Mucosa of rectum (tissue), 2 donors: ENCODE data around the gene AMBRA1.
A peak's percentile ranks its signal among the peaks of the same experiment; 100 is the strongest.

Experiments
- H3K27ac ChIP-seq, 2 donors: one replicate each; pipeline ENCODE4 v1.7.0; 2013; ENCODE audit warnings: inconsistent platforms in 2 of 2, low read depth in 2 of 2, low read length in 2 of 2
- H3K27me3 ChIP-seq, 2 donors: one replicate each; pipeline ENCODE4 v1.7.0; 2013; ENCODE audit warnings: low read length in 2 of 2; ENCODE audit not compliant: control insufficient read depth in 2 of 2, insufficient read depth in 2 of 2
- H3K36me3 ChIP-seq, 2 donors: one replicate each; pipeline ENCODE4 v1.7.0; 2013; ENCODE audit warnings: low read length in 2 of 2; ENCODE audit not compliant: control insufficient read depth in 2 of 2, insufficient read depth in 2 of 2
- H3K4me1 ChIP-seq, 2 donors: one replicate each; pipeline ENCODE4 v1.7.0; 2013; ENCODE audit warnings: low read length in 2 of 2, mild to moderate bottlenecking in 1 of 2; ENCODE audit not compliant: control insufficient read depth in 2 of 2, insufficient read depth in 2 of 2
- H3K4me3 ChIP-seq, 2 donors: one replicate each; pipeline ENCODE4 v1.7.0; 2013; ENCODE audit warnings: low read length in 2 of 2
- H3K9ac ChIP-seq, 2 donors: one replicate each; pipeline ENCODE4 v1.7.0; 2013; ENCODE audit warnings: low read length in 2 of 2, low read depth in 1 of 2, mild to moderate bottlenecking in 1 of 2
- H3K9me3 ChIP-seq, 2 donors: one replicate each; pipeline ENCODE4 v1.7.0; 2013; ENCODE audit warnings: low read length in 2 of 2; ENCODE audit not compliant: control insufficient read depth in 2 of 2
- donor health status: healthy.
- donor health status: Normal muscosa, but diverticular disease.

Gene AMBRA1

GRCh38 chr11:46632502-46632901, 38.7 kb upstream of the AMBRA1 start:
- no peaks in the 10 kb centered on the region for H3K9me3 ChIP-seq
- no peaks in the 10 kb centered on the region for H3K4me1 ChIP-seq
- peaks cover 20 to 24% of the 10 kb centered on the region in 2 donors for H3K36me3 ChIP-seq
- no peak overlapping the region for H3K27ac ChIP-seq
- no peaks in the 10 kb centered on the region for H3K27me3 ChIP-seq
- no peak overlapping the region for H3K4me3 ChIP-seq
- no peak overlapping the region for H3K9ac ChIP-seq

DNA sequence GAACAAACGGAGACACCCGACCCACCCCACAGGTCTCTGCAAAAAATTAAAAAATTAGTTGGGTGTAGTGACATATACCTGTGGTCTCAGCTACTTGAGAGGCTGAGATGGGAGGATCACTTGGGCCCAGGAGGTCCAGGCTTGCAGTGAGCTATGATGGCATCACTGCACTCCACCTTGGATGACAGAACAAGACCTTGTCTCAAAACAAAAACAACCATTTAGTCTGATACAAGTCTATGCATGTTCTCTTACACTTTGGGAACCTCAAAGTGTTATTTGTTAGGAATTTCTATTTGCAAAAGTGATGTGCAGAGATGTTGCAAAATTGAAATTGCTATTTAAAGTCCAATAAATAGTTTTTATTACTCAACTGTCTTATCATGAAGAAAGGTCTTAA, 37.9 kb upstream of the AMBRA1 start:
- peaks cover 20 to 26% of the 10 kb centered on the region in 2 donors for H3K36me3 ChIP-seq
- no peak overlapping the region for H3K27ac ChIP-seq

GRCh38 chr11:46630237-46630636, 36.4 kb upstream of the AMBRA1 start:
- H3K27ac ChIP-seq: no peak overlapping the region
- H3K36me3 ChIP-seq: peaks cover 26 to 27% of the 10 kb centered on the region in 2 donors
- no peak overlapping the region for H3K4me3 ChIP-seq
- no peak overlapping the region for H3K9ac ChIP-seq
- no peaks in the 10 kb centered on the region for H3K4me1 ChIP-seq
- H3K27me3 ChIP-seq: no peaks in the 10 kb centered on the region
- H3K9me3 ChIP-seq: no peaks in the 10 kb centered on the region

More for the DNA sequence above, 37.9 kb upstream of the AMBRA1 start:
- Histone ChIP-seq H3K4me1 (no peaks in the 10 kb centered on the region), H3K9me3 (no peaks in the 10 kb centered on the region), H3K4me3 (no peak overlapping the region), H3K27me3 (no peaks in the 10 kb centered on the region), H3K9ac (no peak overlapping the region)

DNA sequence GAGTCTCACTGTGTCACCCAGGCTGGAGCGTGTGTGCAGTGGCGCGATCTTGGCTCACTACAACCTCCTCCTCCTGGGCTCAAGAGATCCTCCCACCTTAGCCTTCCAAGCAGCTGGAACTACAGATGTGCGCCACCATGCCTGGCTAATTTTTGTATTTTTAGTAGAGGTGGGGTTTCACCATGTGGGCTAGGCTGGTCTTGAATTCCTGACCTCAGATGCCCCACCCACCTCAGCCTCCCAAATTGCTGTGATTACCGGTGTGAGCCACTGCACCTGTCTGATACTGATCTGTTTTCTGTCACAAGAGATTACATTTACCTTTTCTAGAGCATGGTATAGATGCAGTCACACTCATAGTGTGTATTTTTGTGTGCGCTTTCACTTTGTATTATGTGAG, 35.1 kb upstream of the AMBRA1 start:
- Histone ChIP-seq H3K4me1 (no peaks in the 10 kb centered on the region), H3K36me3 (peaks cover 26 to 34% of the 10 kb centered on the region in 2 donors), H3K27me3 (no peaks in the 10 kb centered on the region), H3K9me3 (no peaks in the 10 kb centered on the region), H3K9ac (no peak overlapping the region), H3K27ac (no peak overlapping the region), H3K4me3 (no peak overlapping the region)

DNA sequence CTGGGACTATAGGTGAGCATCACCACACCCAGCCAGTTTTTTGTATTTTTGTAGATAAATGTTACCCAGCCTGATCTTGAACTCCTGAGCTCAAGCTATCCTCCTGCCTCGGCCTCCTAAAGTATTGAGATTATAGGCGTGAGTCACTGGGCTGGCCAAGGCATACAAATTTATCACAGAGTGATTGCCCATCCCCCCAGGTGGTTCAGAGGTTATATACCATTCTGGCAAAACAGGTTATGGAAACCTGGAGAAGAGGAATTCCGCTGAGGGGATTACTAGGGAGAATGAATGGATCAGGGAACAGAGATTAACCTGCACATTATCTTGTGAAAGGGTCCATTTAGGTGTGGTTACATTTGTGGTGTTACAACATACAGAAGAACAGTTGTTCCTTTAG, 31.6 kb upstream of the AMBRA1 start:
- Histone ChIP-seq H3K27me3 (no peaks in the 10 kb centered on the region), H3K4me1 (no peaks in the 10 kb centered on the region), H3K9me3 (no peaks in the 10 kb centered on the region), H3K4me3 (no peak overlapping the region), H3K27ac (no peak overlapping the region), H3K36me3 (peaks cover 16 to 23% of the 10 kb centered on the region in 2 donors), H3K9ac (no peak overlapping the region)

DNA sequence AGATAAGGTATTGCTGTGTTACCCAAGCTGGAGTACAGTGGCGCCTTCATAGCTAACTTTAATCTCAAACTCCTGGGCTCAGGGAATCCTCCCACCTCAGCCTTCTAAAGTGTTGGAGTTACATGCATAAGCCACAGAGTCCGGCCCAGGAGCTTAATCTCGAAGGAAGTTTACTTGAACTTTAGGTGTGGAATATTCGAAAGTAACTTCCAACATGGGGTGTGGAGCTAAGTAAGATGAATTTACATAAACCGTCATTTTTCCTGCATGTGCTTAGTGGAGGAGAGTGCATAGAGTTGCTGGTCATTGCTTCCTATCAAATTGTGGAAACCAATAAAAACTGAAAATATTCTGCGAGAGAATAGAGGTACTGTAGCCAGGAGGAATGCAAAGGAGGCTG, 25.0 kb upstream of the AMBRA1 start:
- Histone ChIP-seq H3K27ac (no peak overlapping the region), H3K36me3 (peaks cover 0 to 5% of the 10 kb centered on the region in 2 donors), H3K9ac (no peak overlapping the region), H3K9me3 (no peaks in the 10 kb centered on the region), H3K4me3 (peak overlapping the region; percentile 38 to 97), H3K4me1 (peaks cover 6 to 18% of the 10 kb centered on the region in 2 donors), H3K27me3 (no peaks in the 10 kb centered on the region)

DNA sequence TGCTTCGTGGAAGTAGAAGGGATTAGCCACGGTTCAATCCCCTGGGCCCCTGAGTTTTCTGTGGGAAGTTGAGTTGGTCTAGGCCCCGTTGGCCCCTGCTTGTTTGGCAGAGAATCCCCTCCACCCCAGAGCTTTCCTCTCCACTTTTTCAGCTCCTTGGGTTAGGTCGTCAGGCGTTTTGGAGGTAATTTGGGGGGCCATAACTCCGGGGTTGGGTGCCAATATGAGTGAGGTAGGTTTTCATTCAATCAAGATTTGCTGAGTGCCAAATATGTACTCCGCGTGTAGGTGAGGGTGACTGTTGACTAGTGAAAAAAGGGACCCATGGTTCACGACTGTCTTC, 24.1 kb upstream of the AMBRA1 start:
- peaks cover 6 to 18% of the 10 kb centered on the region in 2 donors for H3K4me1 ChIP-seq
- H3K9ac ChIP-seq: peak overlapping the region; percentile 96 to 99
- H3K27ac ChIP-seq: peak overlapping the region; percentile 97 to 98
- no peaks in the 10 kb centered on the region for H3K9me3 ChIP-seq
- H3K36me3 ChIP-seq: peaks cover 0 to 5% of the 10 kb centered on the region in 2 donors
- peak overlapping the region; percentile 92 to 97 for H3K4me3 ChIP-seq
- H3K27me3 ChIP-seq: no peaks in the 10 kb centered on the region

DNA sequence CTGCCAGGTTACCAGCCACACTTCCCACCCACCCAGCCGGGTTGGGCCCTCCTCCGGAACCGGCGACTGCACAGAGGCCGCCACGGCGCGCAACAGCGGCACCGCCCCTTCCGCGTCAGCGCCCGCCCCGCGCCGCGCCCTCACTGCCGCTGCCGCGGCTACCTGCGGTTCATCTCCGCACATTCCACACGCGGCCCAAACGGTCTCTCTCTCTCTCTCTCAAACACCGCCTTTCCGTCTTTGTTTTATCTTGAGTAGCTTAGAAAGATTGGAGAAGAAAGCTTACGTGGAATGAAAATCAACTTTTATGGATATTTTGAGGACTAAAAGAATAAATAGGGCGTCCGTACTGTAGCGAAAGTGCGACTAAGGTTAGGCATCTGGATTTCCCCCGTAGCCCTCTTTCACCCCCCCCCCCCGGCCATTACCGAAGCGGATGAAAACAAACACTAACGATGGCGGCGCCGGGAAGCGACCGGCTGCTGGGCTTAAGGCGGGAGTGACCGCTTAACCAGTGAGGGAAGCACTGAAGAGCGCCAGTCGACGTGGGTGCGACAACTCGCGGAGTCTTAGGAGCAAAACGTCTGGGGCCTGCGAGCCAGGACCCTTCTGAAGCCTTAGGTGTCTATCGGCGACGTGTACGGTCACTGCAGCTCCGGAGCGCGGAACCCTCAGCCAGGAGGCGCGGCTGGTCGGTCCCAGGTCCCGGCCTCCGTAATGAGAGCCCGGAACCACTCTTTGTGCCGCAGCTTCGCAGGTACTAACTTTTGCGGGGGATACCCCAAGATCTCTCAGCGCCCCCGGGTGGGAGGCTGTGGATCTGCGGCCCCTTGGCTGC, 23.5 kb upstream of the AMBRA1 start, which contains the start of the genes ATG13 and HARBI1:
Gene ATG13, plus strand, starts transcription at position 420 of the 838 bp plus-strand sequence. CDS start 26,739 bp downstream, outside the sequence.
Gene HARBI1, minus strand, starts transcription at position 94 of the 838 bp plus-strand sequence. CDS start 990 bp downstream, outside the sequence.
- Histone ChIP-seq H3K27ac (peak within 1 kb of the TSS; percentile 97 to 98), H3K27me3 (no peaks in the 10 kb centered on the region), H3K9me3 (no peaks in the 10 kb centered on the region), H3K4me1 (peaks cover 7 to 18% of the 10 kb centered on the region in 2 donors), H3K4me3 (peak within 1 kb of the TSS; percentile 92 to 97), H3K9ac (peak within 1 kb of the TSS; percentile 96 to 99), H3K36me3 (peaks cover 0 to 5% of the 10 kb centered on the region in 2 donors)

- Histone ChIP-seq H3K4me1 (peaks cover 11 to 18% of the 10 kb centered on the region in 2 donors), H3K4me3 (peak overlapping the region; percentile 92 to 97), H3K9ac (peak overlapping the region; percentile 96 to 99), H3K9me3 (no peaks in the 10 kb centered on the region), H3K27ac (peak overlapping the region; percentile 97 to 98), H3K36me3 (peaks cover 0 to 5% of the 10 kb centered on the region in 2 donors), H3K27me3 (no peaks in the 10 kb centered on the region)
Measured at GRCh38 chr11:46616551-46617133, 22.8 kb upstream of the AMBRA1 start.

GRCh38 chr11:46615756-46616155, 21.9 kb upstream of the AMBRA1 start:
- Histone ChIP-seq H3K4me3 (peak overlapping the region in 1 of 2 donors; percentile 97), H3K4me1 (peaks cover 11 to 18% of the 10 kb centered on the region in 2 donors), H3K36me3 (no peaks in the 10 kb centered on the region), H3K27ac (no peak overlapping the region), H3K9me3 (no peaks in the 10 kb centered on the region), H3K9ac (no peak overlapping the region), H3K27me3 (no peaks in the 10 kb centered on the region)
